HCT116 (cell line): ENCODE data around the gene C2orf68. TPM values are rescaled to one million over a fixed set of nuclear protein-coding genes. Genes with fewer than 3 reads are reported as not detected.
"Not testable (repeated sequence)": the region's sequence is repeated elsewhere in the genome, so short reads cannot be mapped to it uniquely, and the experiment has no call there.

ENCODE experiments used
- ATAC-seq: fragments of 200-7000 bp; cut with Tn5 transposase; 2 replicates; pipeline ENCODE4 v1.9.1; 2020; ENCODE audit warnings: mild to moderate bottlenecking, moderate library complexity
- BruUV-seq: library from RNA; stranded (reverse); fragments of 400-500 nt; replicated peaks from 2 replicates; lab custom pipeline; 2021; lab: Mats Ljungman, UMichigan
- CTCF ChIA-PET: fragments of 300-600 bp; sonication (Branson Sonifier 250); formaldehyde crosslinking; loops from one replicate; lab custom pipeline; 2021; ENCODE audit warnings: antibody characterized with exemption; lab: Charles Lee
- POLR2A ChIA-PET: fragments of 300-600, 350-600 bp; sonication (Branson Sonifier 250); formaldehyde crosslinking; loops from one replicate; lab custom pipeline; 2021; ENCODE audit warnings: antibody characterized with exemption; lab: Charles Lee
- RAD21 ChIA-PET, 2 experiments: fragments of 300-600 bp; sonication (Branson Sonifier 250); formaldehyde crosslinking; loops; one replicate each; lab custom pipeline; 2023; ENCODE audit warnings: low total read pairs in 2 of 2; ENCODE audit not compliant: uncharacterized antibody in 2 of 2, unreplicated experiment in 2 of 2, low non-redundant PET in 1 of 2; lab: Charles Lee
- DNase-seq: peaks from one replicate; pipeline ENCODE4 v3.0.0-alpha.2; 2010; ENCODE audit warnings: low read depth, low spot score
- H2AFZ ChIP-seq: fragments of 200-600 bp; shearing (Covaris generic), sonication (generic); 2 replicates; pipeline ENCODE4 v1.6.1; 2017; ENCODE audit warnings: low read depth, mixed run types, mixed read lengths, antibody characterized with exemption, low read length; ENCODE audit not compliant: poor library complexity, severe bottlenecking
- H3K27ac ChIP-seq: 2 replicates; pipeline ENCODE4 v1.5.1; 2012; ENCODE audit warnings: low read depth, low read length
- H3K27me3 ChIP-seq: fragments of 200-600 bp; sonication (generic); 2 replicates; pipeline ENCODE4 v1.6.1; 2016; ENCODE audit warnings: mixed run types, low read length, mixed read lengths; ENCODE audit not compliant: insufficient read depth
- H3K36me3 ChIP-seq, 2 experiments: fragments of 200-500 bp in 1 of 2; fragments of 200-600 bp in 1 of 2; sonication (Bioruptor generic) in 1 of 2; sonication (generic) in 1 of 2; 2 replicates each; pipeline versions ENCODE4 v1.5.1 to v1.6.1; 2014 to 2016; ENCODE audit warnings: low read length in 2 of 2, inconsistent platforms in 1 of 2, mixed read lengths in 1 of 2, mixed run types in 1 of 2; ENCODE audit not compliant: insufficient read depth in 2 of 2, control insufficient read depth in 1 of 2
- H3K4me1 ChIP-seq, 2 experiments: fragments of 200-600 bp in 1 of 2; sonication (generic) in 1 of 2; 2 replicates each; pipeline versions ENCODE4 v1.5.1 to v1.6.1; 2012 to 2017; ENCODE audit warnings: low read length in 2 of 2, inconsistent platforms in 1 of 2, mild to moderate bottlenecking in 1 of 2, mixed read lengths in 1 of 2, mixed run types in 1 of 2, moderate library complexity in 1 of 2; ENCODE audit not compliant: insufficient read depth in 2 of 2, control insufficient read depth in 1 of 2
- H3K4me2 ChIP-seq: fragments of 200-600 bp; sonication (generic); 2 replicates; pipeline ENCODE4 v1.6.1; 2017; ENCODE audit warnings: mixed run types, low read length, mixed read lengths
- H3K4me3 ChIP-seq, 2 experiments: fragments of 200-600 bp in 1 of 2; sonication (generic) in 1 of 2; replicated peaks in 1 of 2; 2 replicates each; pipeline ENCODE4 v1.5.1; 2011 to 2016; ENCODE audit warnings: low read length in 2 of 2, control low read depth in 1 of 2, low read depth in 1 of 2, mild to moderate bottlenecking in 1 of 2, mixed read lengths in 1 of 2, mixed run types in 1 of 2
- H3K79me2 ChIP-seq: fragments of 200-600 bp; sonication (generic); 2 replicates; pipeline ENCODE4 v1.6.1; 2017; ENCODE audit warnings: mild to moderate bottlenecking, mixed run types, low read length, moderate library complexity, mixed read lengths; ENCODE audit not compliant: insufficient read depth
- H3K9ac ChIP-seq: fragments of 200-600 bp; sonication (generic); 2 replicates; pipeline ENCODE4 v1.6.1; 2016; ENCODE audit warnings: low read length, mixed read lengths
- H3K9me2 ChIP-seq: fragments of 200-600 bp; sonication (generic), shearing (Covaris generic); 2 replicates; pipeline ENCODE4 v1.6.1; 2017; ENCODE audit warnings: mixed run types, mild to moderate bottlenecking, moderate library complexity; ENCODE audit not compliant: insufficient read depth
- H3K9me3 ChIP-seq, 2 experiments: fragments of 200-500 bp in 1 of 2; fragments of 200-600 bp in 1 of 2; sonication (Bioruptor generic) in 1 of 2; sonication (generic) in 1 of 2; 2 replicates each; pipeline ENCODE4 v1.6.1; 2014 to 2017; ENCODE audit warnings: low read length in 2 of 2, mixed read lengths in 2 of 2, inconsistent platforms in 1 of 2, low read depth in 1 of 2, mild to moderate bottlenecking in 1 of 2, mixed run types in 1 of 2, moderate library complexity in 1 of 2; ENCODE audit not compliant: control insufficient read depth in 1 of 2, insufficient read depth in 1 of 2
- H4K20me1 ChIP-seq: fragments of 200-600 bp; sonication (generic), shearing (Covaris generic); 2 replicates; pipeline ENCODE4 v1.6.1; 2017; ENCODE audit warnings: mixed run types, mild to moderate bottlenecking, moderate library complexity; ENCODE audit not compliant: insufficient read depth
- CBX3 ChIP-seq: IDR thresholded peaks from 2 replicates; pipeline ENCODE4 v1.6.1; 2012; ENCODE audit warnings: low read depth
- CEBPB ChIP-seq: IDR thresholded peaks from 2 replicates; pipeline ENCODE4 v1.6.1; 2012; ENCODE audit warnings: low read depth
- ELF1 ChIP-seq: IDR thresholded peaks from 2 replicates; pipeline ENCODE4 v1.6.1; 2012; ENCODE audit warnings: low read depth, borderline replicate concordance
- FOSL1 ChIP-seq: IDR thresholded peaks from 2 replicates; pipeline ENCODE4 v1.6.1; 2012; ENCODE audit warnings: low read depth
- JUND ChIP-seq: IDR thresholded peaks from 2 replicates; pipeline ENCODE4 v1.6.1; 2012
- POLR2A ChIP-seq: IDR thresholded peaks from 2 replicates; pipeline ENCODE4 v1.7.0; 2011; ENCODE audit warnings: borderline replicate concordance; ENCODE audit not compliant: insufficient read depth, insufficient read length; ENCODE audit errors: extremely low read depth
- RAD21 ChIP-seq: IDR thresholded peaks from 2 replicates; pipeline ENCODE4 v1.6.1; 2012; ENCODE audit warnings: low read depth, mild to moderate bottlenecking
- SRF ChIP-seq: IDR thresholded peaks from 2 replicates; pipeline ENCODE4 v1.6.1; 2012; ENCODE audit warnings: low read depth
- TCF7L2 ChIP-seq: IDR thresholded peaks from 2 replicates; pipeline ENCODE4 v1.7.0; 2011; ENCODE audit warnings: borderline replicate concordance, inconsistent platforms; ENCODE audit not compliant: insufficient read depth, insufficient read length; ENCODE audit errors: extremely low read depth
- ZBTB33 ChIP-seq: IDR thresholded peaks from 2 replicates; pipeline ENCODE4 v1.6.1; 2011; ENCODE audit warnings: mild to moderate bottlenecking, low read length, moderate library complexity; ENCODE audit not compliant: insufficient replicate concordance; ENCODE audit errors: extremely low read depth
- ZNF274 ChIP-seq: fragments of 200-500 bp; sonication (Bioruptor generic); IDR thresholded peaks from 2 replicates; pipeline ENCODE4 v1.6.1; 2014; ENCODE audit warnings: mild to moderate bottlenecking, low read depth, low read length, inconsistent platforms
- intact Hi-C: fragments of 100-400 bp; cut with micrococcal nuclease; formaldehyde crosslinking; loops from 2 replicates; pipeline ENCODE4 v1.10.0; 2022
- total RNA-seq: library from RNA; stranded (reverse); gene quantifications from one replicate; pipeline ENCODE4 v1.2.1, GENCODE V29; 2021; ENCODE audit not compliant: unreplicated experiment

Gene C2orf68
- total RNA-seq, 1 experiment from 2014 or later = 21.8 TPM

- TF ChIP-seq ZBTB33 = peak; percentile 16
- no peak; the same call in 1 of the 2 replicates for TF ChIP-seq CEBPB
- peak; percentile 70 for TF ChIP-seq CBX3
- no peak for TF ChIP-seq FOSL1
- TF ChIP-seq POLR2A = peak; percentile 96
- peak; percentile 57; the same call in 1 of the 2 replicates for TF ChIP-seq SRF
These were observed 50.3 kb downstream of the C2orf68 start, which contains the start of gene GGCX (continued) for GRCh38 chr2:85561280-85562212.

GRCh38 chr2:85560812-85561279 is 51.0 kb downstream of the C2orf68 start:
- Histone ChIP-seq H2AFZ (no peak overlapping the region), H3K4me2 (peak overlapping the region; percentile 73), H3K79me2 (peaks cover 32% of the 10 kb centered on the region), H3K9ac (peak overlapping the region; percentile 85), H3K27ac (peak overlapping the region; percentile 66), H3K36me3 (peaks cover 8 to 9% of the 10 kb centered on the region in 2 experiments; a peak in 2 of 4 replicates), H3K4me1 (peaks cover 2 to 15% of the 10 kb centered on the region in 2 experiments; a peak in 3 of 4 replicates), H3K27me3 (no peaks in the 10 kb centered on the region), H4K20me1 (no peaks in the 10 kb centered on the region; the same call in 1 of the 2 replicates), H3K4me3 (peak overlapping the region; percentile 88 to 92), H3K9me3 (no peaks in the 10 kb centered on the region), H3K9me2 (no peaks in the 10 kb centered on the region)
- peak; percentile 33; the same call in 1 of the 2 replicates for ATAC-seq
- DNase-seq = no peak
- ChIA-PET CTCF (interaction anchor here (0.8 kb wide), 1 partner anchor 9 kb away, joined by 4 read pairs; no protein-coding TSS in a partner anchor), RAD21 (no interaction called here), POLR2A (interaction anchor here (0.7 to 2.1 kb wide), 11 partner anchors 9 to 440 kb away, joined by 3 to 8 read pairs (median 3); partner anchors contain the start of genes C2orf68, MAT2A and SH2D6)
- intact Hi-C loops = no loop called here
- no peak for TF ChIP-seq ZBTB33
- TF ChIP-seq JUND = no peak
- TF ChIP-seq ZNF274 = no peak
- TF ChIP-seq TCF7L2 = no peak
- TF ChIP-seq RAD21 = no peak
- TF ChIP-seq CBX3 = no peak
- no peak for TF ChIP-seq ELF1
- TF ChIP-seq FOSL1 = no peak
- BruUV-seq = TSS peak; percentile 57

DNA sequence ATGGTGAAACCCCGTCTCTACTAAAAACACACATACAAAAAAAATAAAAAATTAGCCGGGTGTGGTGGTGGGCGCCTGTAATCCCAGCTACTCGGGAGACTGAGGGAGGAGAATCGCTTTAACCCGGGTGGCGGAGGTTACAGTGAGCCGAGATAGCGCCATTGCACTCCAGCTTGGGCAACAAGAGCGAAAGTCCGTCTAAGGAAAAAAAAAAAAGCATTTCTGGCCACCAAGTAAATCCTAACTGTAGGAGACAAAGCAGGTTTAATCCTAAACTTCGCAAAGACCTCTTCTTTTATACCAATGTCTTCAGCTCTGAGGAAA is 51.5 kb downstream of the C2orf68 start:
- intact Hi-C loops, H4K20me1 ChIP-seq, ATAC-seq, H2AFZ ChIP-seq, H3K9me2 ChIP-seq, H3K27ac ChIP-seq, H3K27me3 ChIP-seq, RAD21 ChIA-PET, H3K9me3 ChIP-seq, BruUV-seq, DNase-seq: not testable (repeated sequence)
- H3K36me3 ChIP-seq = peaks cover 8 to 14% of the 10 kb centered on the region in 2 experiments; a peak in 2 of 4 replicates
- H3K9ac ChIP-seq = peak overlapping the region; percentile 85
- peaks cover 2 to 15% of the 10 kb centered on the region in 2 experiments; a peak in 3 of 4 replicates for H3K4me1 ChIP-seq
- POLR2A ChIA-PET = interaction anchor here (1.2 to 2.1 kb wide), 5 partner anchors 14 to 142 kb away, joined by 3 to 7 read pairs (median 5); partner anchors contain the start of genes MAT2A and SH2D6
- peak overlapping the region; percentile 73 for H3K4me2 ChIP-seq
- H3K4me3 ChIP-seq = peak overlapping the region; percentile 88 to 92
- H3K79me2 ChIP-seq = peaks cover 32% of the 10 kb centered on the region
- CTCF ChIA-PET = interaction anchor here (0.8 kb wide), 1 partner anchor 8 kb away, joined by 4 read pairs; no protein-coding TSS in a partner anchor
